ENCODE measurements around the gene MLLT1. TPM values are rescaled to one million over a fixed set of nuclear protein-coding genes. Genes with fewer than 3 reads are reported as not detected.

The MLLT1 gene
- total and polyA plus RNA-seq, 8 donors = 19.6 to 37.5 (median 25.4) TPM

DNA sequence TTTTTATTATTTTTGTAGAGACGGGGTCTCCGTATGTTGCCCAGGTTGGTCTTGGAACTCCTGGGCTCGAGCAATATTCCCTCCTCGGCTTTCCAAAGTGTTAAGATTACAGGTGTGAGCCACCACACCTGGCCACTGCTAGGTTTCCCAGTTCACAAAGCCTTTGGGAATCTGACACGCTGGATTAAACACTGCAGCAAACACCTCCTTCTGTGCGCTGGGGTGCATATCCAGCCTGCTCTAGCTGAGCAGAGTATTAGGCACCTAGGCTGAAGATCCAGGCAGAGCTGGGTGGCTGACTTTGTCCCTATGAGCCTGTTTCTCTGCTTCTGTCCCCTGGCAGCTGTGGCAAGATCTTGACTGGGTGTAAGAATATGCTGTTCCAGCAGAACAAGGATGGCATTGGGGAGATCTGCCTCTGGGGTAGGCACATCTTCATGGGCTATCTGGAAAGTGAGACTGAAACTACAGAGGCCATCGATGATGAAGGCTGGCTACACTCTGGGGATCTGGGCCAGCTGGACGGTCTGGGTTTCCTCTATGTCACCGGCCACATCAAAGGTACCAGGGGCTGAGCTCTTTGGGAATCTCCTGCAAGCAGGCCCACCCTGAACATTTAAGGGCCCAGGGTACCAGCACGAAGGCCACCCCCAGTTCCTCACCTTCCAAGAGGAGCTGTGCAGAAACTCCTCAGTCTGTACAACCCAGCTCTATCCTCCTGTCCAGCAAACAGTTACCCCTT lies 94.5 kb downstream of the MLLT1 start:
- WGBS, 2 donors = 46 to 53% methylated on average over 10 of the region's 10 CpGs

DNA sequence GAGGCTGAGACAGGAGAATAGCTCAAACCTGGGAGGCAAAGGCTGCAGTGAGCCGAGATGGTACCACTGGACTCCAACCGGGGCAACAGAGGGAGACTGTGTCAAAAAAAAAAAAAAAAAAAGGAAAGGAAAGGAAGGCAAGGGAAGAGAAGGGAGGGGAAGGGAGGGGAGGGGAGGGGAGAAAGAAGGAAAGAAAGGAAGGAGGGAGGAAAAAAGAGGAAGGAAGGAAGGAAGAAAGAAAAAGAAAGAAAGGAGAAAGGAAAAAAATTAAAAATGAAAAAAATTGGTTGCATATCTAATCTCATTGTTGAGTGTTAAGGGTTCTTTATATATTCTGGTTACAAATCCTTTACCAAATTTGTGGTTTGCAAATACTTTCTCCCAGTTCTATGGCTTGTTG lies 98.7 kb downstream of the MLLT1 start:
- TF ChIP-seq, protein P1, sequence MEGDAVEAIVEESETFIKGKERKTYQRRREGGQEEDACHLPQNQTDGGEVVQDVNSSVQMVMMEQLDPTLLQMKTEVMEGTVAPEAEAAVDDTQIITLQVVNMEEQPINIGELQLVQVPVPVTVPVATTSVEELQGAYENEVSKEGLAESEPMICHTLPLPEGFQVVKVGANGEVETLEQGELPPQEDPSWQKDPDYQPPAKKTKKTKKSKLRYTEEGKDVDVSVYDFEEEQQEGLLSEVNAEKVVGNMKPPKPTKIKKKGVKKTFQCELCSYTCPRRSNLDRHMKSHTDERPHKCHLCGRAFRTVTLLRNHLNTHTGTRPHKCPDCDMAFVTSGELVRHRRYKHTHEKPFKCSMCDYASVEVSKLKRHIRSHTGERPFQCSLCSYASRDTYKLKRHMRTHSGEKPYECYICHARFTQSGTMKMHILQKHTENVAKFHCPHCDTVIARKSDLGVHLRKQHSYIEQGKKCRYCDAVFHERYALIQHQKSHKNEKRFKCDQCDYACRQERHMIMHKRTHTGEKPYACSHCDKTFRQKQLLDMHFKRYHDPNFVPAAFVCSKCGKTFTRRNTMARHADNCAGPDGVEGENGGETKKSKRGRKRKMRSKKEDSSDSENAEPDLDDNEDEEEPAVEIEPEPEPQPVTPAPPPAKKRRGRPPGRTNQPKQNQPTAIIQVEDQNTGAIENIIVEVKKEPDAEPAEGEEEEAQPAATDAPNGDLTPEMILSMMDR (IDR thresholded peaks at IDR 0.05) = no peak
- no peak for DNase-seq
- intact Hi-C loops (cut with DNase I) = no loop called here
- Histone ChIP-seq H3K4me3 (no peak overlapping the region), H3K36me3 (no peaks in the 10 kb centered on the region), H3K9me3 (no peaks in the 10 kb centered on the region), H3K4me1 (no peaks in the 10 kb centered on the region), H3K27ac (no peak overlapping the region), H3K27me3 (no peaks in the 10 kb centered on the region)
- no peak for ATAC-seq
- 82 to 86% methylated on average over 2 of the region's 2 CpGs for WGBS, 2 donors
- FAIRE-seq = no peak

More for the DNA sequence above, 94.5 kb downstream of the MLLT1 start:
- Histone ChIP-seq H3K27ac (no peak overlapping the region), H3K27me3 (no peaks in the 10 kb centered on the region), H3K4me3 (no peak overlapping the region), H3K9me3 (no peaks in the 10 kb centered on the region), H3K4me1 (no peaks in the 10 kb centered on the region), H3K36me3 (no peaks in the 10 kb centered on the region)
- ATAC-seq = peak in 2 of 4 donors; percentile 72 to 81
- intact Hi-C loops (cut with DNase I) = no loop called here
- TF ChIP-seq, protein P1 (IDR thresholded peaks at IDR 0.05) = no peak
- no peak for DNase-seq
- FAIRE-seq = no peak

DNA sequence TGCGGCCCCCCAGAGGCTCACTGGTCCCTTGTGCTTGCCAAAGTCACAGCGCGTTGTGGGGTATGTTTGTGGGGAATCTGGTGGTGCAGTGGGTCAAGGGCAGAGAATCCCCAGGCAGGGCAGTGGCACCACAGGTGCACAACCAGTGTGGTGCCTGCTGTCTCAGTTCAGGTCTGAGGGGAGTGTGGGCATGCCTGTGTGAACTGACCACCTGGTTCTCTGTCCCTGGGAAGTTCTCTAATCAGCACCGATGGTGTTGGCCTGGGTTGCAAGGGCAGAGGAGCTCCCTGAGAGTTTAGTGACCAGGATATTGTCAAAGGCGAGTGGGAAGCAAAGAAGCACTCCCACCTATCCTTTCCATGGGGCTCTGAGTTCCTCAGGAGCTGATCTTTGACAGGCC lies 106.6 kb downstream of the MLLT1 start:
- H3K27ac ChIP-seq = peak overlapping the region; percentile 39 to 53 (median 46)
- no peak overlapping the region for H3K4me3 ChIP-seq
- peaks cover 0 to 11% (median 6%) of the 10 kb centered on the region in 3 donors for H3K4me1 ChIP-seq
- no peaks in the 10 kb centered on the region for H3K27me3 ChIP-seq
- WGBS, 2 donors = 25 to 27% methylated on average over 5 of the region's 5 CpGs
- H3K9me3 ChIP-seq = no peaks in the 10 kb centered on the region
- DNase-seq (peak; percentile 58 to 85 (median 76)), FAIRE-seq (no peak), ATAC-seq (peak; percentile 95 to 99 (median 98))
- TF ChIP-seq, protein P1 (IDR thresholded peaks at IDR 0.05) = no peak
- no peaks in the 10 kb centered on the region for H3K36me3 ChIP-seq
- intact Hi-C loops (cut with DNase I) = no loop called here

DNA sequence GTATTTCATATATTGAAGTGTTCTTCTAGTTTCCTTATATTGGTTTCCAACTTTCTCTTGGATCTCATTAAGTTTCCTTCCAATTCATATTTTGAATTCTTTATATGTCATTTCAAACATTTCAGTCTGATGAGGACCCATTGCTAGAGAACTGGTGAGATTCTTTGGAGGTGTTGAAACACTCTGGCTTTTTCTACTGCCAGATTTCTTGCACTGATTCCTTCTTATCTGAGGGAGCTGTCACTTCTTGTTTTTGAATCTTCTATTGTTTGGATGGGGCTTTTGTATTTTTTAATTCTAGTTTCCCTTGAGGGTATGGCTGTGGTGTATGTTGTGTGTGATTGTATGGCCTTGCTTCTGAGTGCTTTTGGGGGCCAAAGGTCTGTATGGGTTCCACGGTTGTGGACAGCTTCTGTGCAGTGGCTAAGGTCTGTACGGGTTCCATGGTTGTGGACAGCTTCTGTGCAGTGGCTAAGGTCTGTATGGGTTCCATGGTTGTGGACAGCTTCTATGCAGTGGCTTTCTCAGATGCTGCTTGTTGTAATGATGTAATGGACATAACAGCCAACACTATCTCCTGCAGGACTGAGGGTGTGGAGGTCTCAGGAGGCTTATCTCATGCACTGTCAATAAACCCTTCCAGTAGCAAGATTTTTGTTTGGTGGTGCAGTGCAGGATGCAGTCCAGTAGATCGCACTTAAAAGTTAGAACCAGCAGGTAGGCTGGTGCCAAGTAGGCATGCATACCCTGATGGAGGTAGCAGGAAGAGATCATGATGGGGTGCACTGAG lies 107.5 kb downstream of the MLLT1 start:
- Histone ChIP-seq H3K4me3 (no peak overlapping the region), H3K27ac (no peak overlapping the region), H3K36me3 (no peaks in the 10 kb centered on the region), H3K4me1 (peaks cover 0 to 11% (median 6%) of the 10 kb centered on the region in 3 donors), H3K9me3 (no peaks in the 10 kb centered on the region), H3K27me3 (no peaks in the 10 kb centered on the region)
- WGBS, 2 donors = 69 to 79% methylated on average over 3 of the region's 3 CpGs
- TF ChIP-seq, protein P1 (IDR thresholded peaks at IDR 0.05) = no peak
- intact Hi-C loops (cut with DNase I) = no loop called here
- DNase-seq = no peak
- no peak for FAIRE-seq
- ATAC-seq = peak in 2 of 4 donors; percentile 16 to 22
